Fibroblast of peridontal ligament (primary cell): Measurements from ENCODE around the gene LAIR1.
"Not testable (repeated sequence)": the region's sequence is repeated elsewhere in the genome, so short reads cannot be mapped to it uniquely, and the experiment has no call there.

ENCODE experiments used
- DNase-seq: peaks from one replicate; pipeline ENCODE4 v3.0.0-alpha.2; 2010; ENCODE audit errors: extremely low read depth

Gene LAIR1

DNA sequence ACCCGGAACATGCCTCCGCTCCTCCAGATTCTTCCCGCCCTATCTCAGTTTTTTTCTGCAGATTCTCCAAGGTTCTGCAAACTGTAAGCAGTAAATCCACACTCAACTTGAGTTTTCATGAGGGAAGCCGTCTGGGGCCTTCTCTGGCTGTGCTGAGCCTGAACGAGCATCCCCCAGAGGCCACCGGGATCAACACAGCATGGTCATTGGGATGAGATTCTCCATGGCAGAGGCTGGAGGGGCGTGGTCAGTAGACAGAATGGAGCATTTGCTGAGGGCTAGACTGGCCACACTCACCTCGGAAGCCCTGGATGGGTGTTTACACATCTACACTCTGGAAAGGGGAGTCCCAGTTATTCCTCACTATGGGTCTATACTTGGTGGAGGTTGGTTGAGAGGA lies 23.4 kb downstream of the LAIR1 start:
- DNase-seq = no peak

DNA sequence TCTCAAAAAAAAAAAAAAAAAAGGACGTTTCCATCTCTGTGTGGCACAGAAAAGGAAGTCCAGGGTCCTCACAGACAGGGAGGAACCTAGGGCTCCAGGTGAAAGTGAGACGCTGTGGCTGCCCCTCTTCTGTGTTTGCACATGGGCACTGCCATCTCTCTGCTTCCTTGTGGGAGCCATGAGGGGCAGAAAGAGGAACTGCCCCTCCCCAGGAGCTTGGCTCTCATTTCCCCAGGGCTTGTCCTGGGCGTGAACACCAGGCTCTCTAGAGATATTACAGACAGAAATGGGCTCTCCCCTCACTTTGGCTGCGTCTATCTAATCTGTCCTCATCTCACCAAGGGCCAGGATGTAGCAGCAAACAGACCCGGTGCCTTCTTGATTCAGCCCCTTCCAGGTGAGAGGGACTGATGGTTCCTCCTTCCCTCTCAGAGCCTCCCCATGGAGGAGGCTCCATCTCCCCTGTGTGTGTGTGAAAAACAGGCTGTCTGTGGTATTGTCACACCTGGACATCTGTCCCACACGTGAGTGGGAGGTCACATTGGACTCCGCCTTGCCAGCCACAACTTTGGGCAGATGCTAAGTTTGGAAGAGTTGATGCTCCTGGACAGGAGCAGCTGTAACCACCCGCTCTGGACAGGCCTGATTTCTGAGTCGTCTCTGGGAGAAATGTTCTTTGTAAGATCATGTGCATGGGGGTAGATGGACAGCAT lies 24.9 kb downstream of the LAIR1 start:
- no peak for DNase-seq

DNA sequence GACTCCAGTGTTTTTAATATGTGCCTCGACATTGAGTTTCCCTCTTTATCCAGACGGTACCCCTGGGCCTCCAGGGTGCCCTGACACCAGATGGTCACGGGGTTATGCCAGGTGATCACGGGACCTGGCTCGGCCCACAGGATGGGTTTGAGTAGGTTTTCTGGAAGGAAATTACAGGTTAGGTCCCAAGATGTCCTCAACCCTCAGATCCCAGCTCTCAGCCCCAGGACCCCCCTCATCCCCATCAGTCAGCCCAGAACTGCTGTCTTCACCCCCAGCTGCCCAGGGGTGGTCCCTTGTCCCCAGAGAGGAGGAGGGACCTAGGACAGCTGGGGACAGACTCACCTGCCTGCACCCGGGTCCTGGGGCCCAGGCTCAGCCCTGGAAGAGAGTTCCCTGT lies 26.2 kb downstream of the LAIR1 start:
- no peak for DNase-seq

DNA sequence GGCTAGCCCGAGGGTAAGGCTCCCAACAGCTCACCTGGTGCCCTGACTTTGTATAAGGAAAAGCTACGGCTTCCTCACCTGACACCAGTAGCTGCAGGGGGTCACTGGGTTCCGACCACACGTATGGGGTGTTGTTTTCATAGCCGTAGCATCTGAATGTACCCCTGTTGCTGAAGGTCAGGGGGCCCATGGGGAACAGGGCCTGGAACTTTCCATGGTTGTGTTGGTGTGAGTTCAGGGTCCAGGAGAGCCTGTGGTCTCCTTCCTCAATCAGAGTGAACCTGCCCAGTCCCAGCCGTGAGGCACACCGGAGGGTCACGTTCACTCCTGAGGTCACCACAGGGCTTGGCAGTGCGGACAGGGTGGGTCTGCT lies 26.9 kb downstream of the LAIR1 start:
- DNase-seq = no peak

DNA sequence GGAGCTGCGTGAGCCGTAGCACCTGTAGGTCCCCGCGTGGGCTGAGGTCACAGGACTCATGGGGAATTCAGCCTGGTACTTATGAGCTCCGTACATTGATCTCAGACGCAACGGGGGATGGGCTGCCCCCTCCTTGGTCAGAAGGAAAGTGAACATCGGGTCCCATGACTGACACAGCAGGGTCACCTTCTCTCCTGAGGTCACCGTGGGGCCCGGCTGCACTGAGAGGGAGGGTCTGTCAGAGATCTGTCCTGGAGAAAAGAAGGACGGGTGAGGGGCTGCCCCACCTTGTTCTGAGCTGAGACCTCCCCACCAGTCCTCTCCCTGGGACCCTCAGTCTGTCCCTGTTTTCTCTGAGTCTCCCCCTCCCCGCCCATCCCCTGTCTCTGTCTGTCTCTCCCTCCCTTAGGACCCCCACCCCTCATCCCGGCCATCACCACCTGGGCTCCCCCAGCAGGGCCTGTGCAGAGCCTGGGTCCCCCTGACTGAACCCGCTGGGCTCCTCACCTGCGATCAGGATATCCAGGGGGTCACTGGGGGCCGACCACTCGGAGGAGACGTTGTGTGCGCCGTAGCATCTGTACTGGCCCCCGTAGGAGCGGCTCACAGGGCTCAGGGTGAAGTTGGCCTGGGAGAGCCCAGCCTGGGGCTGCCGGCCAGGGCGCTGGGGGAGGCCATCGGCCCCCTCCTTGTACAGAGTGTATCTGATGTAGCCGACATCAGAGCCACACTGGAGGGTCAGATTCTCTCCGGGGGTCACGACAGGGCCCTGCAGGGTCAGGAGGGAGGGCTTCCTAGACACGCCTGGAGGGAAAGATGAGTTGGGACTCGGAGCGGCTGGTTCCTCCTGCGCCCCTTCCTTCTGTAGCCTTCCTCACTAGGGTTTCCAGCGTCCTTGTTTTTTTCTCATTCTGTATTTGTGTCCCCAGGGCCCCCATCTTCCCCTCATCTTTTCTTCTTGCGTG lies 27.6 kb downstream of the LAIR1 start:
- DNase-seq = no peak

DNA sequence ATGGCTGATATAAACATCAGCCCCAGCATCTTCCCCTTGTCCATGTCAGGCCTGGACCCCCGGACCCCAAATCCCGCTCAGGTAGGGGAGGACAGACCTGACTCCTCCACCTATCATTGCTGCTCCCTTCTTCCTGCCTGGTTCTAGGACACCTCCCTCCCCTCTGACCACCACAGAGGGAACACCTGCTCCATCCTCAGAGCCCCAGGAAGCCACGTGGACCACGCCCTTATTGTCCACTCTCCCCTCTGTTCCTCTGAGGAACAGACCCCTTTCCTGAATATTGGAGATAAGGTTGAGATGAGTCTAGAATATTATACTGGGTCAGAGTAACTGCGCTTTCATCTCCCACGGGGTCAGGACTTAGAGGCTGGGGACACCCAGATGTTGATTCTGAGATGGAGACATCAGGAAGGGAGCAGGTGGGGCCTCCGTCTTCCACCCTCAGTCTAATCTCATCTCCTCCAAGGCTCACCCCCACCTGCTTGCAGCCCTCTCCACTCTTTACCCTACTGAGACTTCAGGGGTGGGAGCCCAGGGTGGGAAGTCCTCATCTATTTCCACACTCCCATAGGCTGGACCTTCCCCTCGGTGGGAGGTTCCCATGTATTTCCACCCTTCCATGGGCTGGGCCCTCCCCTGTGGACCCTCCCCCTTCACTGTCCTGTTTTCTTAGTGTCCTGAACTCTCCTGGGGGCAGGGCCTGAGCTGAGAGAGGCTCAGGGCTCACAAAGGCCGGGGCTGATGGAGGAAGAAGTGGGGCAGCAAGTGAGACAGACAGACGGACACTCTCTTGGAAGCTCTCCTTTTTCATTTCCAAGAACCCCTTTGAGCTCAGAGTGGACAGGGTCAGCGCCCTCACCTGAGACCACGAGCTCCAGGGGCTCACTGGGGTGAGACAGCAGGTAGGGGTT lies 28.5 kb downstream of the LAIR1 start:
- no peak for DNase-seq

DNA sequence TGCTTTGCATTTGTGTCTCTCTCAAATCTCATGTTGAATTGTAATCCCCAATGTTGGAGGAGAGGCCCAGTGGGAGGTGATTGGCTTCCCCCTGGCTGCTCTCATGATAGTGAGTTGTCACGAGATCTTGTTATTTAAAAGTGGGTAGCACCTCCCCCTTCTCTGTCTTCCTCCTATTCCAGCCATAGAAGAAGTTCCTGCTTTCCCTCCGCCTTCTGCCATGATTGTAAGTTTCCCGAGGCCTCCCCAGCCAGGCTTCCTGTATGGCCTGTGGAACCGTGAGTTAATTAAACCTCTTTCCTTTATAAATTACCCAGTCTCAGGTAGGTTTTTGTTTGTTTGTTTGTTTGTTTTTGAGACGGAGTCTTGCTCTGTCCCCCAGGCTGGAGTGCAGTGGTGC lies 29.6 kb downstream of the LAIR1 start:
- DNase-seq = no peak

DNA sequence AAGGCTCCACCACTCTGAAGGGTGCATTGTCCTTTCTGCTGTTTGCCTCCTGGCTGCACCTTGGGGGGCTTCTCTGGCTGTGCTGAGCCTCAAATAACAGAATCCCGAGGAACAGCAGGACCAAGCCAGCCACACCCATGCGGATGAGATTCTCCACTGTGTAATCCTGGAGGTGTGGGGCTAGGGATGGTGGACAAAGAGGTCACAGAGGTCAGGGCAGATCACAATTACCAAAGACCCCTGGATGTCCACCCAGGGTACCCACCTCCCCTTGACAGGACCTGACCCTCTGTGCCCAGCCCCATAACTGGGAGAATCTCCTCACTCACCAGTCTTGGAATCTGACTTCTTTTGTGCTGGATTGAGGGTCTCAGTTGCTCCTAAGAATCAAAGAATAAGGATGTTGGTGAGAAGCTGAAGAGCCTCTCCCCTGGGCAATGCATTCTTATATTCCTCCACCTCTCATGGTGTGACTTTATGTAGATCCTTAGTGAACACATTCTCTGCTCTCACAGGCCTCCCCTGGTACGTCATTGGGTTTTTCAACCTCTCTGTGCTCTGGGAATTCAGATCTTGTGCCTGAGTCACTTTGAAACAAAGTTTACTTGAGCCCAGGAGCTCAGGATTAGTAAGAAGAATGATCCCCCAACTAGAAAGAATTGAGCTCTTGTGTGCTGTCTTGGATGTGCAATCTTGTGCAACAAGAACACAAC lies 31.0 kb downstream of the LAIR1 start:
- DNase-seq = no peak

DNA sequence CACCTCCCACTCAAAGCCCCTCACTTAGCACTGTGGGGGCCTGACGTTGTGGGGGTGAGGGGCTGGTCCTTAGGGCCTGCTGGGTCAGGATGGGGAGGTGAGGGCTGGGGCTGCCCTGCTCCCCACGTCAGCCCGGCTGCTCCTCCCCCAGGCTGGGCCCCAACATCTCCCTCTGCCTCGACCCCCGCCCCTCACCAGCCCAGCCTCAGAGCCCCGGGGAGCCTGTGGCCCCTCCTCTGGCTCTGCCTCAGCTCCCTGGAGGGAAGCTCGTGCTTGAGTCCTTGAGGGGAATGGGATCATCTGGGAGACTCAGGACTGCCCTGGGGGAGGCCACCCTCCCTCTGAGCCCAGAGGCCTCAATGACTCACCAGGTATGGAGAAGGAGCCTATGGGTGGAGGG lies 32.6 kb downstream of the LAIR1 start:
- no peak for DNase-seq

DNA sequence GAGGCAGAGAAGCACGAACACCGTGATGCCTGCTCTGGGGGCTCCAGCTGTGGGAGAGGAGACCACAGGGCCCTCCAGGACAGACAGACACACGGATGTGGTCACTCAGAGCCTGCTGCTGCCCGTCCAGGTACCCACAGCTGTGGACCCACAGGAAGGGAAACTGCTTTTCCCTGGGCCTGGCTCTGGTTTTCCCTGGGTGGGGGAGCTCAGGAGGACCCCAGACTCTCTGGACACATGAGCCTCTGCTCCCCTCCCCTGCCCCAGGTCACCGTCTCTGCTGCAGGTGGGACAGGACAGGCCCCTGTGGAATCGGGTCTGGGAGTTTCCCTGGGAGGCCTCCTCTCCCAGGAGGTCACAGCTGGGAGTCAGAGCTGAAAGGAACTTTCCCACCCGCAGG lies 33.1 kb downstream of the LAIR1 start:
- DNase-seq = no peak

DNA sequence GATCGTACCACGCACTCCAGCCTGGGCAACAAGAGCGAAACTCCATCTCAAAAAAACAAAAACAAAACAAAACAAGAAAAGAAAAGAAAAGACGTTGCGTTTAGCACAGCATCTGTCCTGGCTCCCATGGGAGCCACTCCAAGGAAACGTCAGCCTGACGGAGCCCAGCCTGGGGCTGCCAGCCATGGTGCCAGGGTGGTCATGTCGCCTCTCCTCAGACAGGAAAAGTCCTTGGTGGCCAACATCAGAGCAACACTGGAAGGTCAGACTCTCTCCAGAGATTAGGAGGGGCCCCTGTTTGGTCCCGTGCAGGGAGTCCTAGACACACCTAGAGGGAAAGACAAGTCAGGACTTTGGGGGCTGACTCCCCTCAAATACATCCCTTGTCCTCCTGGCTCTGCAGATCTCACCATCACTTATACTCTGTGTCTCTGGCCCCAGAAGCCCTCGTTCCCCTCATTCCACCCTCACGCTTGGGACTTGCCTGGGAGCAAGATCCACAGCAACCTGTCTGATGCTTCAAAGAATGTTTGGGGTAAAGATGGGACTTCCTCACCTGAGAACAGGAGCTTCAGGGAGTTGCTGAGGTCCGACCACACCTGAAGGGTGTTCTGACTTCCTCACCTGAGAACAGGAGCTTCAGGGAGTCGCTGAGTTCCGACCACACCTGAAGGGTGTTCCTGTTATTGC lies 35.1 kb downstream of the LAIR1 start:
- no peak for DNase-seq

DNA sequence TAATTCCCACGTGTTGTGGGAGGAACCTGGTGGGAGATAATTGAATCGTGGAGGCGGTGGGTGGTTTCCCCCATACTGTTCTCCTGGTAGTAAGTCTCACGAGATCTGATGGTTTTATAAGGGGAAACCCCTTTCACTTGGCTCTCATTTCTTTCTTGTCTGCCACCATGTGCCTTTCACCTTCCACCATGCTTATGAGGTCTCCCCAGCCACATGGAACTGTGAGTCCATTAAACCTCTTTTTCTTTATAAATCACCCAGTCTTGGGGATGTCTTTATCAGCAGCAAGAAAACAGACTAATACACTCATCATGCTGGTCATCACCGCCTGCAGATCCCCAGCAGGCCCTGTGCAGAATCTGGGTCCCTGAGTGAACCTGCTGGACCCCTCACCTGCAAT lies 36.0 kb downstream of the LAIR1 start:
- not testable (repeated sequence) for DNase-seq

DNA sequence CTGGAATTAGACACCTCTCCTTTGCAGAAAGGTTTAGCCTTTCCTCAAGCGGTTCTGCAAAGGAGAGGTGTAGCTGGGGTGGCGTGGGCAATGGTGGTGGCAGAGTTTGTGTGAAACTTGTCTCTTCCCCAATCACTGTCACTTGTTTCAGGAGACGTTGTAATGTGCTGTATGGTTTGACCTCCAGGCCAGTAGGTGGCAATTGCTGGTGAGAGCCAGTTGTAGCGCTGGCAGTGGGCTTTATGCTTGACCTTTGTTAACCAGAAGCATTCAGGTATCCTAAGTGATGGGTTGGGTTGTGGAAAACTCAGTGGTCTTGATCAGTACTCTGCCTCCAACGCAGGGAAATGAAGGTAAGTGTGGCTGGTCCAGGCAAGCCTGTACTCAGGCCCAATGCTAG lies 39.1 kb downstream of the LAIR1 start:
- DNase-seq = no peak

DNA sequence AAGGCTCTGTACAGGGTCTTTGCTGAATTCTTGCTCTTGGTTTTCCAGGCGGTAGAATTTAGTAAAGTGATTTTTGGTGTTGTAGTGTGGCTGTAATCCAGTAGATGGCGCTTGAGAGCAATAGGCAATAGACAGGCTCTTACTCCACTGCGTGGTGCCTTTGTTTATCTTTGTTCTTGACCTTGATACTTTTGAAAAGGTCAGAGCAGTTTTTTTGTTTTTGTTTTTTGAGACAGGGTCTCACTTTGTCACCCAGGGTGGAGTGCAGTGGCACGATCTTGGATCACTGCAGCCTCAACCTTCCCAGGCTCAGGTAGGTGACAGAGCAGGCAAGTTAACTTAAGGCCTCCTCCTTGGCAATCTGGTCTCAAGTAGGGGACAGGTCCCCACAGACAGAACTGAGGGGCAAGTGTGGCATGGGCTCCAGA lies 39.5 kb downstream of the LAIR1 start:
- DNase-seq = peak; percentile 23

DNA sequence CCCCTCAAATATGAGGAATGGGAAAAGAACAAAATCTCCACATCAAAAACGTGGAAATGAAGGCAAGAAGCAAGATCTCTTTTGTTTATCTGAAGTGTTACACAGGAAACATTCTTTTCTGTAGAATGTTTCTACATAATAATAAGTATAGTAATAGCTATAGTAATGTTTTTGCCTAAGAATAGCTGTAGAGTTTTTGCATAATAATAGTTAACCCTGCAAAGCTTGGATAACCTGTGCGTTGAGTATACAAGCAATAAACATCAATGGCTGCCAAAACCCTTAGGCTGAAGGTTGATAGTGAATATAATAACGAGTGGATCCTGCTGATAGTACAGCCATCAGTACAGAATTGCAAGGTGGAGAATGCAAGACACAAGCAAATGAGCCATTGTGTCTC lies 40.7 kb downstream of the LAIR1 start:
- no peak for DNase-seq

DNA sequence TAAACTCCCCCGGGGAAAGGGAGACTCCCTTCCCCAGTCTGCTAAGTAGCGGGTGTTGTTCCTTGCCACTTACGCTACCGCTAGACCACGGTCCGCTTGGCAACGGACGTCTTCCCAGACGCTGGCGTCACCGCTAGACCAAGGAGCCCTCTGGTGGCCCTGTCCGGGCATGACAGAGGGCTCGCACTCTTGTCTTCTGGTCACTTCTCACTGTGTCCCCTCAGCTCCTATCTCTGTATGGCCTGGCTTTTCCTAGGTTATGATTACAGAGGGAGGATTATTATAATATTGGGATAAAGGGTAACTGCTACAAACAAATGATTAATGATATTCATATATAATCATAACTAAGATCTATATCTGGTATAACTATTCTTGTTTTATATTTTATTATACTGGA lies 41.8 kb downstream of the LAIR1 start:
- DNase-seq = not testable (repeated sequence)

DNA sequence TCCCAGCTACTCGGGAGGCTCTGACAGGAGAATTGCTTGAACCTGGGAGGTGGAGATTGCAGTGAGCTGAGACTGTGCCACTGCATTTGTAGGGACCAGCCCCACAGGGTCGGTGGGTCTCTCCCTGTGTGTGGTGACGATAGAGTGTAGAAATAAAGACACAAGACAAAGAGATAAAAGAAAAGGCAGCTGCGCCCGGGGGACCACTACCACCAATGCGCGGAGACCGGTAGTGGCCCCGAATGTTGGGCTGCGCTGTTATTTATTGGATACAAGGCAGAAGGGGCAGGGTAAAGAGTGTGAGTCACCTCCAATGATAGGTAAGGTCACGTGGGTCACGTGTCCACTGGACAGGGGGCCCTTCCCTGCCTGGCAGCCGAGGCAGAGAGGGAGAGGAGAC lies 42.4 kb downstream of the LAIR1 start:
- not testable (repeated sequence) for DNase-seq

DNA sequence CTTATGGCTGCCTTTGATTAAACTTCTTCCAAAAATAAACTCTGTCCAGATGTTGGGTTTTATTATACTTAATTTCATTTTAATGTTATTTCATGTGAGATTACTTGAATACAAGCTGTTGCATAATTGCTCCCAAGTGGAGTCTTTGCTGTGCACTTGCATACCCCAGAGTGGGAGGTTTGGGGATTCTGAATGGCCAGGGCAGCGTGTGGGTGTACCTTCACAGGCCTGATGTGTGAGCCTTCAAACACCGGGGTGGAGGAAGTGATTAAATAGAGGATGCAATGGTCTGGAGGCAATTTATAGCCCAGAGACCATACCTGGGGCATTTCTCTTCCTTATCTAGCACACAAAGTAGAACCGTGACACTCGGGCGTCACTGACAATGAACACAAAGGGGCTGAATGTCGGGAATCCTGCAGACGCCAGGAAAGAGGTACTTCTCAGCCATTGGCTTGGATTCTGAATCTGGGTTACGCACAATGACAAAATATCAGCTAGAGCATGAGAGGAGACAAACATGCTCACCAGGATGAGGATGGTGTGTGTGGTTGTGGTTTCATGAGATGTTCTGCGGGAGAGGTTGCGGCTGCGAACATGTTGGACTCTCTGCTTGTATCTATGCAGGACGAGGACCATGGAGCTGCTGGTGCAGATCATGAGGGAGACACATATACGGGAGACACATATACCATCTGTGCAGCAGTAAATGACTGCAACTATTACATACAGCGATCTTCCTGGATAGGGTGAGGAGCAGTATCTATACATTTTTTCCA lies 44.6 kb downstream of the LAIR1 start:
- no peak for DNase-seq

DNA sequence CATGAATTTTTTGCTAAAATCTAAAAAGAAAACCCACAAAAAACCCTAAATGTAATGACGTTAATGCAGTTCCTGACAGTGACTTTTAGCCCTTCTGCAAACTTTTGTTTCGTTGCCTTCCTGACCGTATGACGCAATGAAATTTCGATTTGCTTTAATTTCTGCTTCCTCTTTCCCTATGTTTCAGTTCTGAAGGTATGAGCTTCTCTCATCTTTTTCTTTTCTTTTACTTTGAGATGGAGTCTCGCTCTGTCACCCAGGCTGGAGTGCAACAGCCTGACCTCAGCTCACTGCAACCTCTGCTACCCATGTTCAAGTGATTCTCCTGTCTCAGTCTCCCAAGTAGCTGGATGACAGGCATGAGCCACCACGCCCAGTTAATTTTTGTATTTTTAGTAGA lies 45.7 kb downstream of the LAIR1 start:
- no peak for DNase-seq

DNA sequence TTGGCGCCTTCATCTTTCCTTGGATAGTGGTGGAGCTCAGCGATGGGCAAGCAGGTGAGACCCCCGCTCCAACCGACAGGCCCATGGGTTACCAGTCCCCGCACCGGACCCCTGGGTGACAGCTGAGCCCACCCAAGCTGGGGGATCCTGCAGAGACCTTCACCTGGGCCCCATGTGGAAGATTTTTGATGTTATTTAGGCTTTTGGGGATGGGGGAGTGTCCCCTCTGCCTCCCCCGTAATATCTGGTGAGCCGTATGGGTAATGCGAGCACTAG lies 46.8 kb downstream of the LAIR1 start:
- DNase-seq = no peak
